Loucy (cell line): ENCODE results near the gene CHAF1B.

Experiments
- EZH2phosphoT487 ChIP-seq: fragments of 200-600 bp; IDR thresholded peaks from 2 replicates; pipeline ENCODE4 v1.6.1; 2018; ENCODE audit warnings: antibody characterized with exemption, mild to moderate bottlenecking, moderate library complexity, borderline replicate concordance
- TF ChIP-seq, protein P1 (sequence below): fragments of 200-600 bp; sonication (generic); conservative IDR thresholded peaks from 2 replicates; pipeline ENCODE4 v1.5.1; 2014; ENCODE audit warnings: mild to moderate bottlenecking, antibody characterized with exemption, low read length

DNA sequence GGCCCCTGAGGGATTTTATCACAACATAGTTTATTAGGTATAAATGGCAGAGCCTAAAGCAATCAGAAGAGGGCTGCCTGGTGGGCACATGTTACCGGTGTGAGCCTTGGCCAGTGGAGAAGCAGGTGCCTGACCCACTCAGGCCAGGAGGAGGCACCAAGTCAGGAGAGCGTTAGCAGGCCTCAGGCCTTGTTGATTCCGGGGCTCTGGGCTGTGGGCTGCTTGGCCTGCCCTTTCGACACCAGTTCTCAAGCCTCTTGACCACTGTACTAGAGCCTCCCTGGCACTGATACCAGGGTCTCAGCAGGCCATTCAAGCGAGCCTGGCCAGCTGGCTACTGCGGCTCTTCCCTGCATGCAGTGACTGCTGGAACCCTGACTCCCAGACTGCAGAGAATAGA is 73.9 kb downstream of the CHAF1B start:
- TF ChIP-seq, protein P1, sequence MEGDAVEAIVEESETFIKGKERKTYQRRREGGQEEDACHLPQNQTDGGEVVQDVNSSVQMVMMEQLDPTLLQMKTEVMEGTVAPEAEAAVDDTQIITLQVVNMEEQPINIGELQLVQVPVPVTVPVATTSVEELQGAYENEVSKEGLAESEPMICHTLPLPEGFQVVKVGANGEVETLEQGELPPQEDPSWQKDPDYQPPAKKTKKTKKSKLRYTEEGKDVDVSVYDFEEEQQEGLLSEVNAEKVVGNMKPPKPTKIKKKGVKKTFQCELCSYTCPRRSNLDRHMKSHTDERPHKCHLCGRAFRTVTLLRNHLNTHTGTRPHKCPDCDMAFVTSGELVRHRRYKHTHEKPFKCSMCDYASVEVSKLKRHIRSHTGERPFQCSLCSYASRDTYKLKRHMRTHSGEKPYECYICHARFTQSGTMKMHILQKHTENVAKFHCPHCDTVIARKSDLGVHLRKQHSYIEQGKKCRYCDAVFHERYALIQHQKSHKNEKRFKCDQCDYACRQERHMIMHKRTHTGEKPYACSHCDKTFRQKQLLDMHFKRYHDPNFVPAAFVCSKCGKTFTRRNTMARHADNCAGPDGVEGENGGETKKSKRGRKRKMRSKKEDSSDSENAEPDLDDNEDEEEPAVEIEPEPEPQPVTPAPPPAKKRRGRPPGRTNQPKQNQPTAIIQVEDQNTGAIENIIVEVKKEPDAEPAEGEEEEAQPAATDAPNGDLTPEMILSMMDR, result no peak
- no peak for TF ChIP-seq EZH2phosphoT487
